Lower lobe of right lung (tissue), 2 donors: ENCODE measurements around the gene PDE4B. TPM values are rescaled to one million over a fixed set of nuclear protein-coding genes. Genes with fewer than 3 reads are reported as not detected.

Experiments
- ATAC-seq, 2 donors: fragments of 200-7000 bp; cut with Tn5 transposase; one replicate each; pipeline ENCODE4 v1.9.1; 2020 to 2022; ENCODE audit warnings: mild to moderate bottlenecking in 2 of 2, moderate library complexity in 2 of 2
- DNase-seq: peaks from one replicate; pipeline ENCODE4 v3.0.0-alpha.2; 2020
- H3K27ac ChIP-seq: fragments of 200-600 bp; one replicate; pipeline ENCODE4 v1.8.0; 2022
- H3K27me3 ChIP-seq: fragments of 200-600 bp; one replicate; pipeline ENCODE4 v1.8.0; 2022; ENCODE audit warnings: low read depth
- H3K36me3 ChIP-seq: fragments of 200-600 bp; one replicate; pipeline ENCODE4 v1.8.0; 2022; ENCODE audit warnings: mild to moderate bottlenecking
- H3K4me1 ChIP-seq: fragments of 200-600 bp; one replicate; pipeline ENCODE4 v1.8.0; 2022
- H3K4me3 ChIP-seq: fragments of 200-600 bp; one replicate; pipeline ENCODE4 v1.8.0; 2022; ENCODE audit warnings: mild to moderate bottlenecking
- H3K9me3 ChIP-seq: fragments of 200-600 bp; one replicate; pipeline ENCODE4 v1.8.0; 2022
- CTCF ChIP-seq: fragments of 200-600 bp; IDR thresholded peaks from one replicate; pipeline ENCODE4 v1.8.0; 2022; ENCODE audit warnings: antibody characterized with exemption, mild to moderate bottlenecking
- intact Hi-C: fragments of 100-400 bp; cut with DNase I; formaldehyde crosslinking; loops from one replicate; pipeline ENCODE4 v1.11.0; 2022
- total RNA-seq: library from RNA; stranded (reverse); fragmentation: NEBNext Ultra II Directional; extraction: Animal tissue kit (Norgen Biotek cat#: 25700); gene quantifications from one replicate; pipeline ENCODE4 v1.2.1, GENCODE V29; 2021
- donor health status: DM: no; HTN: yes; CAD: no; lungs with severe emphysema.

The PDE4B gene
- total RNA-seq, 1 donor from 2014 or later, result 26.9 TPM

DNA sequence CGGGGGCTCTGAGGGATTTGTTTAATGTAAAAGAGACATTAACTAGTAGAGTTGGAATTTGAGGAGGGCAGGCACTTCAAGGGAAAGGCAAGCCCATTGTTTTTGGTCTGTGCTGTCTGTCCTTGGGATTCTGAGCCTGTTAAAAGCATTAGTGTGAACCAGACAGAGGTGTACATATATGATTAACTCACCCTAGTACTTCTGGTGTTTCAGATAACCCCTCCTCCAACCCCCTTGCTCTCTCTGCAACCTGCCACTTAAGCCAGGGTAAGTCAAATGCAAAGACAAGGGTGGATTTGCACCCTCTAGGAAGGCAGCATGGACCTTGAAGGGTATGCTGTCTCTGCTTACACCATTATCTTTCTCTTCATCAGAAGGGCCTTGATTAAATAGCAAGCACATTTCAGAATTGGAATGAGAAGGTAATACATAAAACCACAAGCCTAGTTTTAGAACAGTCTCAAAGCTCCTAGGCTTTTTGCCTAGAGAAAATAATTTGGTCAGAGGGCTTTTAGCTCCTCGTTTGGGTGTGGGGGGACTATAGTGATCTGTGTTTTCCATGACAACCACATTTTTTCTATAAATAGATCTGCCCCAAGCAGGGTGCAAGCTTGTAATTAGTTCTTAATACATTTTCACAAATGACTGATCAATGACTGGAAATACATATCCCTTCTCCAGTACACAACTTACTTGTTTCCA is 620.6 kb downstream of the PDE4B start:
- DNase-seq, result no peak
- Histone ChIP-seq H3K36me3 (no peaks in the 10 kb centered on the region), H3K27ac (no peak overlapping the region), H3K4me1 (peaks cover 22% of the 10 kb centered on the region), H3K4me3 (no peak overlapping the region), H3K27me3 (no peaks in the 10 kb centered on the region), H3K9me3 (peaks cover 6% of the 10 kb centered on the region)
- ATAC-seq, result no peak
- intact Hi-C loops, result no loop called here
- TF ChIP-seq CTCF, result no peak

DNA sequence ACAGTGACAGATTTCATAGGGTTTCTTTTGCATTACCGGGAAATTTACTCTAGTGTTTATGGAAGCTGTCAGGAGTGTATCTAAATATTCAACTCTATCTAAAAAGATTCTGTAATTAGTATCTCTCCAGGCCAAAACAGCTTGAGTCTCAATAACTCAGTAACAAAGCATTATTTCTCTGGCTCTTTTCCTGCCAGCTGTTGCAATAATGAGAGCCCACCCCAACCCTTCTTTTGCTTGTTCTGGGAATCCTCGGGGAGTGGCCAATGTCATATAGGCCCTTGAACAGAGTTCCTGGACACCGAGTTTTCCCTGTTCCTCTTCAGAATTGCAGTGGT is 621.1 kb downstream of the PDE4B start:
- peaks cover 22% of the 10 kb centered on the region for H3K4me1 ChIP-seq
- no peak overlapping the region for H3K4me3 ChIP-seq
- no peak for DNase-seq
- H3K27me3 ChIP-seq, result no peaks in the 10 kb centered on the region
- ATAC-seq, result peak in 1 of 2 donors; percentile 13
- intact Hi-C loops, result no loop called here
- TF ChIP-seq CTCF, result no peak
- H3K36me3 ChIP-seq, result no peaks in the 10 kb centered on the region
- H3K27ac ChIP-seq, result no peak overlapping the region
- peaks cover 6% of the 10 kb centered on the region for H3K9me3 ChIP-seq

DNA sequence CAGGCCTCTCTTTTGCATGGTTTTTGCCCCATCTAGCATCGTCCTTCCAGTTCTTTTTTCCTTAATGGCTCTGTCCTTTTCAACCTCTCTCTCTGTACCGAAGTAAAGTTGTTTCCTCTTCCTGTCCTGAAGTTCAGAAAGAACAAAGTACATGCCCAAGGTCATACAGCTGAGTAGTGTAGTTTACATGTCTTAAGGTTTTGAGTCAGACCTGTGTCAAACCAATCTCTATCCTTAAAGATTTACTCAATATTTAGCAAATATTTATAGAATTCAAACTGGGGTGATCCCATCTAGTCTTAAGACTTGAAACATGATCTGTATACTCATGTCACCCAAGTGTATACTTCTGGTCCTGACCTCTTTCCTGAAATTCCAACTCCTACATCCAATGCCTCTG is 622.6 kb downstream of the PDE4B start:
- no peak for ATAC-seq
- no peak for TF ChIP-seq CTCF
- no peak overlapping the region for H3K4me3 ChIP-seq

DNA sequence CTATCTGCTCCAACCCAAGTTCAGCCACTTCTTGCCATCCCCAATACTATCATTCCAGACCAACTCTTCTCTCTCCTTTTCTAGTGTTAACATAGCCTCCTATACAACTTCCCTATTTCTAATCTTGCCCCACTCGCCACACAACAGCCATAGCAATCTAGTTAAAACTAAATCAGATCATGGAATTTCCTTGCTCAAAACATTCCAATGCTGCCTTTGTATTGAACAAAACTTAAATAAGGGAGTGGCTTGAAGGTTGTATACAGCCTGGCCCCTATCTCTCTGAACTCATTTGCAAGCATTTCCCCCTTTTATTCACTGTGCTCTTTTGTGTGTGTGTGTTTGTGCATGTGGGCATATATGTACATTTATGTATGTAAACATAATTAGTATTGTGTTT is 623.2 kb downstream of the PDE4B start:
- DNase-seq (no peak), ATAC-seq (peak in 1 of 2 donors; percentile 50)
- Histone ChIP-seq H3K4me1 (peaks cover 22% of the 10 kb centered on the region), H3K36me3 (no peaks in the 10 kb centered on the region), H3K9me3 (peaks cover 6% of the 10 kb centered on the region), H3K4me3 (no peak overlapping the region), H3K27me3 (no peaks in the 10 kb centered on the region), H3K27ac (no peak overlapping the region)
- intact Hi-C loops, result no loop called here
- no peak for TF ChIP-seq CTCF

More for the DNA sequence above, 622.6 kb downstream of the PDE4B start:
- no peak for DNase-seq
- Histone ChIP-seq H3K36me3 (no peaks in the 10 kb centered on the region), H3K27me3 (no peaks in the 10 kb centered on the region), H3K4me1 (peaks cover 22% of the 10 kb centered on the region), H3K9me3 (peaks cover 6% of the 10 kb centered on the region), H3K27ac (no peak overlapping the region)
- intact Hi-C loops, result no loop called here

GRCh38 chr1:66416295-66416694 is 623.6 kb downstream of the PDE4B start:
- H3K4me3 ChIP-seq, result no peak overlapping the region
- intact Hi-C loops, result no loop called here
- H3K36me3 ChIP-seq, result no peaks in the 10 kb centered on the region
- H3K27ac ChIP-seq, result no peak overlapping the region
- peaks cover 22% of the 10 kb centered on the region for H3K4me1 ChIP-seq
- H3K27me3 ChIP-seq, result no peaks in the 10 kb centered on the region
- no peak for DNase-seq
- ATAC-seq, result peak; percentile 56 to 57
- peaks cover 6% of the 10 kb centered on the region for H3K9me3 ChIP-seq
- TF ChIP-seq CTCF, result no peak
